GM12872 (cell line): ENCODE measurements around the gene POMGNT2.

Experiments used
- TF ChIP-seq, protein P1 (sequence below): IDR thresholded peaks from 3 replicates; pipeline ENCODE4 v1.5.1; 2011; ENCODE audit warnings: low read depth, mild to moderate bottlenecking, low read length, moderate library complexity; ENCODE audit not compliant: insufficient read depth

Gene POMGNT2

DNA sequence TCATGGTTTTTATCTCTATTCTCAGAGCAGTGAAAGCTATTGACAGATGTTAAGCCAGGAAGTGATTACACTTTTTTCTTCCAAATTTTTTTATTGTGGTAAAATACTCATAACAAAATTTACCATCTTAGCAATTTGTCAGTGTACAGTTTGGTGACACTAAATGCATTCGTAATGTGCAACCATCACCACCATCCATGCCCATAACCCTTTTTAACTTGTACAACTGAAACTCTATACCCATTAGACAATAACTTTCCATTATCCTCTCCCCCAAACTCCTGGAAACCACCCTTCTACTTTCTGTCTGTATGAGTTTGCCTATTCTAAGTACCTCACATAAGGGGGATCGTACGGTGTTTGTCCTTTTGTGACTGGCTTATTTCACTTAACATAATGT lies 15.1 kb upstream of the POMGNT2 start:
- TF ChIP-seq, protein P1, sequence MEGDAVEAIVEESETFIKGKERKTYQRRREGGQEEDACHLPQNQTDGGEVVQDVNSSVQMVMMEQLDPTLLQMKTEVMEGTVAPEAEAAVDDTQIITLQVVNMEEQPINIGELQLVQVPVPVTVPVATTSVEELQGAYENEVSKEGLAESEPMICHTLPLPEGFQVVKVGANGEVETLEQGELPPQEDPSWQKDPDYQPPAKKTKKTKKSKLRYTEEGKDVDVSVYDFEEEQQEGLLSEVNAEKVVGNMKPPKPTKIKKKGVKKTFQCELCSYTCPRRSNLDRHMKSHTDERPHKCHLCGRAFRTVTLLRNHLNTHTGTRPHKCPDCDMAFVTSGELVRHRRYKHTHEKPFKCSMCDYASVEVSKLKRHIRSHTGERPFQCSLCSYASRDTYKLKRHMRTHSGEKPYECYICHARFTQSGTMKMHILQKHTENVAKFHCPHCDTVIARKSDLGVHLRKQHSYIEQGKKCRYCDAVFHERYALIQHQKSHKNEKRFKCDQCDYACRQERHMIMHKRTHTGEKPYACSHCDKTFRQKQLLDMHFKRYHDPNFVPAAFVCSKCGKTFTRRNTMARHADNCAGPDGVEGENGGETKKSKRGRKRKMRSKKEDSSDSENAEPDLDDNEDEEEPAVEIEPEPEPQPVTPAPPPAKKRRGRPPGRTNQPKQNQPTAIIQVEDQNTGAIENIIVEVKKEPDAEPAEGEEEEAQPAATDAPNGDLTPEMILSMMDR = no peak

DNA sequence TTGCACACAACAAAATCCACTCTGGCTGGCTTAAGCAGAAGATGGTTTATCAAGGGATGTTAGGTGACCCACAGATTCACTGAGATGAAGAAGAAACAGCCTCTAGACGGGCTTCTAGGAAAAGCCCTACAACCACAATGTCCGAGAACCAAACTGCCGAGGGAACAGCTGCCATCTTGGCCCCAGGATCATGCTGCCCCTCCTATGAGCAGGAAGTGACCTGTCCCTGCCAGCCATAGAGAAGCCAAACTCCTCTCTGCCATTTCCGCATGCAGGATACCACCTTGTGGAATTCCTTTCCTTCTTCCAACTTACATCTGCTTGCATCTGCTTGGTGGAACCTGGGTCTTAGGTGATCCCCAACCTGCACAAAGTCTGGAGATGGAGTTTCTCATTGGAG lies 11.4 kb upstream of the POMGNT2 start:
- TF ChIP-seq, protein P1 = no peak

DNA sequence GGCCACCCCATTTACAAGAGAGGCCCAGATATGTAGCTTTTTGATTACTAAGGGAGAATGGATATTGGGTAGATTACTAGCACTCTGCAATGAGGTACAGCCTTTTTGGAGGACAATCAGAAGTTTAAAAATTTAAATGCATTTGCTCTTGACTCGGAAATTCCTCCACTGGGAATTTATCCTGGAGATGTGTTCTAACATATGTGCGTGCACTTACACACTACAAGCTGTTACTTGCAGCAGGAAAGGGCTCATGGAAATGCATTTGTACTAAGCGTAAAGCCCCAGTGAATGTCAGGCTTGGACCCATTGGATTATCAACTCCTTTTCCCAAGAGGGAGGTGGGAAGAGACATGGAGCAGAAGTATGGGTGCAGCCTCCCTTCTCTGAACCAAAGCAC lies 7.8 kb upstream of the POMGNT2 start:
- TF ChIP-seq, protein P1 = no peak

DNA sequence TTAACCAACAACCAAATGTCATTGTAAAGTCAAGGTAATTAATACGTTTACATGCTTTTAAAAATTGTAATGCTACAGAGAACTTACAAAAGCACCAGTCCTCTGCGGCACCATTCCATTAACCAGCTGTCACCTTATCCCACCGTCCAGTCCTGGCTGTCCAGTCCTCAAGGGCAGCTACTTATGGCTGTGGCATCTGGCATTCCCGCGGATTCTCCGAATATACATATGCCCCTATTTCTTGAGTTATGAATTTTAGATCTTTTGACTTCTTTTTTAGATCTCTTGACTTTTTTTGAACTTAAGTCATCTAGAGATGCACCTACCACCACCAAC lies 382 bp upstream of the POMGNT2 start:
- TF ChIP-seq, protein P1 = no peak

DNA sequence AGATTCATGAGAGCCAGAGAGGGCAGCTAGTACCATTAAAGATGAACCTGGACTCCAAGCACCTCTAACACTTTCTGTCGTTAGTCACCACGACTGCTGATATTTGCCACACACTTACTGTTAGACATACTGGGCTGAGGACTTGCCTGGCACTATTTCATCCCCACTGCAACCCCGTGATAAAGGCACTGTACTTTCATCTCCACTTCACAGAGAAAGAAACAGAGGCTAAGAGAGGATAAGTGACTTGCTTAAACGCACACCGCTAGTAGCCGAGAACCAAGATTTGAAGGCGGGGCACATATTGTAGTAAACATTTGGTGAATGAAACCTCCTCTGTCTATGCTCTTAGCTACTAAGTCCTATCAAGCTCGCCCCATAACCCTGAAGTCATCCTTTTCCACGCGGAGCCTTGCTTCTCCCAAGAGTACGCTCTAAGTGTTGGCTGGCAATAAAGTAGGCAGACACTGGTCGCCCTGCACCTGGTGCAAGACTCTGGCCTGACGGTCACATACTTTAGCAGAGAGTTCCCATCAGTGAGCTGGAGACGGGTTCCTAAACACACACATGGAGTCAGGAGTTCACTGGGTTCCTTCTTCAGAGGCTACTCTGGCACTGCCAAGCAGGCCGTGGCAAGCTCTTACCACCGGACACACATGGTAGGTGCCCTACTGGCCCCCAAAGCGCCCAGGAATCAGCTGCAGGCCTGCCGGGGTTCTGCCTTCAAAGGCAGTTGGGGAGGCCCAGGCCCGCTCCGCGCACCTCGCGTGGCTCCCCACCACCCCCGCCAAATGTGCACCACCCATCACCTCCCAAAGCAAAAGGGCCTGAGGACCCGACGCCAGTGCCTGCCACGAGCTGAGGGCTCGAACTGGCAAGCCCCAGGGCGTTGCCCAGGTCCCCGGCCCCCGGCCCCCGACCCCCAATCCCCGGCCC lies 951 bp downstream of the POMGNT2 start:
- TF ChIP-seq, protein P1 = no peak

DNA sequence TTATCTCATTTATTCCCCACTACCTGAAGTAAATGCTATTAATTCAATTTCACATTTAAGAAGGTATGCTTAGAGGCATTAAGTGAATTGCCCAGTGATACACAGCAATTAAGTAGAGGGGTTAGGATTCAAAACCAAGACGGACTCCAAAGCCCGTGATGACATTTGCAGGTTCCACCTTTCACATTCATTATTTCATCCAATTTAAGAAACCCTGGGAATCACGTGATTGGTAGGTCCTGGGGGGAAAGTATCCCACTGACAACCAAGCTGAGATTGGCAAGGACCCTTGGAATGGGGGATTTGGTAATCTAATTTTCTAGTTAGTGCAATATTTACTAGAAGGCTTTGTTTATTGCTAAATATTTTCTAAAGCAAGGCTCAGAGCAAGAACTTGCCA lies 1.8 kb downstream of the POMGNT2 start:
- TF ChIP-seq, protein P1 = no peak

DNA sequence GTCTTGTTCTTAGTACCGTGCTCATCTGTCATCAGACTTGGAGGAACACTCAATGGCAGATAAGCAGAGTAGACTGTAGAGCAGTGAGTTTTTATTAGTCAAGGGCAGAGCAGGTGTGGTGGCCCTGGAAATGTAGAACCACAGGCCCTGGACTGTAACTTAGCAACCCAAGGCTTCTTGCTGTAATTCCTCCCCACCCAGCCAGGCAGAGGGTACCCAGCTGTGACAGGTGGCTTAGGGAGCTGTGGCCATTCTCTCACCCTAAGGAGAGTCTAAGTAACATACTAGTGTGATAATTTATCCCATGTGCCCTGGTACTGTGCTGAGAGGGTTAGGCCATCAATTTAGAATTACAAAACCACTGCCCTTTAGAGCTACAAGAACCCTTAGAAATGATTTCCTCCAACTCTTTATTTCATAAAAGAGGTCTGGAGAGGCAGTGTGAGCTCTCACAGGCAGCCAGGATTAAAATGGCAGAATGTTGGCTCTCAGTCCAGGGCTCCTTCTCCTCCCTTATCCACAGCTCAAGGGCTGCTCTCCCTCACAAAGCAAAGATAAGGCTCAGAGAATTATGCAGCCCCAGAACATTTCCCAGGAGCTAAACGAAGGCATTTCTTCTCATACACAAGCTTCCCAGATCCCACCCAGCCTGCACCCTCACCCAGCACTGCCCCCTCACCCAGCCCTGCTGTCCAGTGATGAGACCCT lies 3.0 kb downstream of the POMGNT2 start:
- TF ChIP-seq, protein P1 = no peak
